ENCODE results near the gene TTLL6.

DNA sequence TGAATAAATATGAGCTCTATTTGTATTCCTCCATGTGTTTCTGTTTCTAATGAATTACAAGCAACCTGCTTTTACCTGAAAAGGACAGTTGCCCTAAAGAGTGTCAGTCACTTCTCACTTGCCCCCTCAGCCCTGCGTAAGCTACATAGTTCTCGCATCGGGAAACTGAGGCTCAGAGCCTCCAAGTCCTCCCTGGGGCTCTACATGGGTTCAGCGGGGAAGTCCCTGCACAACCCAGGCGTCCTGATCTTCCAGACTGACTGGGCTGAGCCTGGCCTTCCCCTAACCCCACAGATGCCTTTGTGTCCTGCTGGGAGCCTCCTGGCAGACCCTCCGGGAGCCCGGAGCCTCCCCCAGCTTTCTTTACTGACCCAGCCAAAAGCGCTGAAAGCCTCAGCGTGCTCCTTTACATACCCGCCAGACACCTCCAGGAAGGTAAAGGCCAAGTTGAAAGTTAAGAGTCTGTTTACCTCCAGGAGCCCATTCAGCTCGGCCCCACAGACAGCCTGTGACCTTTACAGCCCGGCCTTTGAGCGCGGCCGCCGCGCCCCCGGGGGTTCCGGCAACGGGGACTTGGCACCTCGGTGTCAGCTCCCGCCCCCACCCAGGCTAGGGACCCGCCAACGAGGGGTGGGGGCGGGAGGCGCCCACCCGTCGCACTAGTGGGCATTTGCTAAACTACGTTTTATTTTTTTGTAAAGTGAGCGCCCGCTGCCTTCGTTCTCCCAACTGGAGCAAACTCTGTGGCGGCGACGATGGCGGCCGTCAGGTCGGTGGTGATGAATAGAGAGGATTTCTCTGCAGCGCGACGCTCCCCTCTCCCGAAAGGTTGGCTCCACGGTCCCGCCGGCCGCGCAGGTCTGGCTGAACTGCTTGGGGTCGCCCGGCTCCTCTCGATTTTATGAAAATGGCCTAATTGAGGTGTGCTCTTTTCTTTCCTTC, 84.1 kb downstream of the TTLL6 start:
- TF ChIP-seq, protein P1, sequence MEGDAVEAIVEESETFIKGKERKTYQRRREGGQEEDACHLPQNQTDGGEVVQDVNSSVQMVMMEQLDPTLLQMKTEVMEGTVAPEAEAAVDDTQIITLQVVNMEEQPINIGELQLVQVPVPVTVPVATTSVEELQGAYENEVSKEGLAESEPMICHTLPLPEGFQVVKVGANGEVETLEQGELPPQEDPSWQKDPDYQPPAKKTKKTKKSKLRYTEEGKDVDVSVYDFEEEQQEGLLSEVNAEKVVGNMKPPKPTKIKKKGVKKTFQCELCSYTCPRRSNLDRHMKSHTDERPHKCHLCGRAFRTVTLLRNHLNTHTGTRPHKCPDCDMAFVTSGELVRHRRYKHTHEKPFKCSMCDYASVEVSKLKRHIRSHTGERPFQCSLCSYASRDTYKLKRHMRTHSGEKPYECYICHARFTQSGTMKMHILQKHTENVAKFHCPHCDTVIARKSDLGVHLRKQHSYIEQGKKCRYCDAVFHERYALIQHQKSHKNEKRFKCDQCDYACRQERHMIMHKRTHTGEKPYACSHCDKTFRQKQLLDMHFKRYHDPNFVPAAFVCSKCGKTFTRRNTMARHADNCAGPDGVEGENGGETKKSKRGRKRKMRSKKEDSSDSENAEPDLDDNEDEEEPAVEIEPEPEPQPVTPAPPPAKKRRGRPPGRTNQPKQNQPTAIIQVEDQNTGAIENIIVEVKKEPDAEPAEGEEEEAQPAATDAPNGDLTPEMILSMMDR (conservative IDR thresholded peaks at IDR 0.05; ENCODE audit: low read length), result no peak
- no peak for TF ChIP-seq EZH2phosphoT487 (IDR thresholded peaks at IDR 0.05; ENCODE audit: borderline replicate concordance)

Measured in Loucy (cell line).